HuH-7.5 (cell line): ENCODE measurements around the gene MBNL2.
"Not testable (repeated sequence)": the region's sequence is repeated elsewhere in the genome, so short reads cannot be mapped to it uniquely, and the experiment has no call there.

ENCODE experiments used
- DNase-seq: peaks from one replicate; pipeline ENCODE4 v3.0.0; 2011; ENCODE audit warnings: low spot score

Gene MBNL2

GRCh38 chr13:97348569-97349100 is 126.5 kb downstream of the MBNL2 start:
- DNase-seq = no peak

GRCh38 chr13:97352012-97352411 is 129.9 kb downstream of the MBNL2 start:
- DNase-seq = not testable (repeated sequence)

- no peak for DNase-seq
Measured at GRCh38 chr13:97352815-97353214, 130.7 kb downstream of the MBNL2 start.

DNA sequence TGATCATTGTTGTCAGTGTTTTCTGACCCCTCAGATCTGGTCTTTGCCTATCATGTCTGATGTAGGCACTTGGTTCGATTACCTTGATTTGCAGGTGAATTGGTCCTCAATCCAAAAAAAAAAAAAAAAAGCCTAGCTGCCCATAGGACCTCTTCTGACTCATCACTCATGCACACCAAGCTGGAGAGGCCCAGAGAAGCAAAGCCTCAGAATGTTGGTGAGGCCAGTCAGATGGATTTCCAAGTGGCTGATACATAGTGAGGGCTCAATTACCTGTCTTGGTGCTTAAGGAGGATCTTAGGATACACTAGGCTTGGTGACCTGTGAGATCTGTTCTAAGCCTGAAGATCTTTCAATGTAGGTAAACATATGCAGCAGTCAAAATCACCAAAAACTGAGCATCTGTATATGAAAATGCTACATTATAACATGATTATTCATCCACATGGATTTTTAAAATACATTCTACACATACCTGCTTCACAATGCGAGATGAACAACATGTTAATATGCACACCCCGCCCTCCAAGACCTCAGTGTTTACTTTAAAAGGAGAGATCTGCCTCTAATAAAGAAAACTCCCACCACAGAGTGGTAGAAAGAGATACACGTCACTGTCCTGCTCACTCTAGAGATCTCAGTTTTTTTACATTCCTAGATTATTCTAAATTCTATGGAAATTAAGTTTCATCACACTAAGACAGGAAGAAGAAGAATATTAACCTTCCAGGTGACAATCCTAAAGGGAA is 132.0 kb downstream of the MBNL2 start:
- no peak for DNase-seq

- DNase-seq = no peak
Measured at GRCh38 chr13:97354808-97355207, 132.7 kb downstream of the MBNL2 start.

DNA sequence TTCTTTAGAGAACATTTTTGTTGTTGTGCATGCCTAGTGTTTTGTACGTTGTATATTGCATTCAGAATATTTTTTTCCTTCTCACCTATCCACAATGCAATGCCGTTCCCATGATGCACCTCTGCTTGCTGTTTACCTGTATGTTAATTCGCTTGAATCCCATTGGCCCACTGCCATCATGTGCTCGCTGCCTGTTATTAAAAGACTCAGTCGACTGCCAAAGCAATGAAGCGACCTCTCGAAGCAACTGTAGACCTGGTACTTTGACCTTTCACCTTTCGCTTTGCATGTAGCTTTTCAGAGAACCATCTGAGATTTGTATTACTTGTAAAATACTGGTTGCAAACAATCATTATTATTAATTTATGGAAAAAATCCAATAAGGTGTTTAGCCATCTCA is 134.5 kb downstream of the MBNL2 start:
- DNase-seq = no peak

GRCh38 chr13:97359181-97360057 is 137.3 kb downstream of the MBNL2 start:
- peak; percentile 22 for DNase-seq

DNA sequence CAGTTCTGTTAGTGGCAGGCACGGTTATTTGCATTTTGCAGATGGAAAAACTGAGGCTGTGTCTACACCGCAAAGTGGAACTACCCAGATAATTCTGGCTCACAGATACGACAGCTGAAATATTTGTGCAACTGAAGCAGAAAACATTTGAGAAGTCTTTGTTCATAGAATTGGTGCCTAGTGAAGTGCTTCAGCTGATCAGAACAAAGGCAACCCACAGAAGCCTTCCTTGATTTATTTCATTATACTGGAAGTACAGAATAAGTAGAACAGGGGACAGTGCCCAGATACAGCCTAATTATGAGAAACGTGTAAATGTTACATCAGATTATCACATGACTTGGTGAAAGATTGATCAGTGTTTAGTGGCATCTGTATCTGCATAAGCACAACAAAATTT is 138.5 kb downstream of the MBNL2 start:
- no peak for DNase-seq

GRCh38 chr13:97364031-97364430 is 141.9 kb downstream of the MBNL2 start:
- DNase-seq = no peak

- no peak for DNase-seq
Measured at GRCh38 chr13:97364827-97365226, 142.7 kb downstream of the MBNL2 start.

DNA sequence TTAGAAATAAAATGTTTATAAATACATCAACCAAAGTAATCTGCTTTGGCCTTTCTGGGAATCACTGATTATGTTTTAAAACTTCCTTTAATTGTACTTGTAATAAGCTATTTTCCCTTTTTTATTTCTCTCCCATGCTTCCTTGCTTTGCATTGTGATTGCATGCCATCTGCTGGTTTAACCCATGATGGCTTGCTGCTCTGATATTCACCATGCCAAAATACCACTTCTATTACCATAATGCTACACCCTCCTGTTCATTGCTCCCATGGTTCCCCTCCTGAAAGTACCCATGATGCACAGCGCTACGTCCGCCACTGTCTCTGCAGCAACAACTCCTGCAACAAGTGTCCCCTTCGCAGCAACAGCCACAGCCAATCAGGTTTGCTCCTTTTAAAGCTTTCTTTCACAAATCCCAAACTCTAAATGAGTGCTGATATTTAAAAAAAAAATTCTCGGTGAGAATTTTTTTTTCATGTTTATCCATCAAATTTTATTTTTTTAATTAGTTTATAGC is 144.1 kb downstream of the MBNL2 start:
- no peak for DNase-seq

GRCh38 chr13:97367016-97367822 is 145.1 kb downstream of the MBNL2 start:
- DNase-seq = no peak

DNA sequence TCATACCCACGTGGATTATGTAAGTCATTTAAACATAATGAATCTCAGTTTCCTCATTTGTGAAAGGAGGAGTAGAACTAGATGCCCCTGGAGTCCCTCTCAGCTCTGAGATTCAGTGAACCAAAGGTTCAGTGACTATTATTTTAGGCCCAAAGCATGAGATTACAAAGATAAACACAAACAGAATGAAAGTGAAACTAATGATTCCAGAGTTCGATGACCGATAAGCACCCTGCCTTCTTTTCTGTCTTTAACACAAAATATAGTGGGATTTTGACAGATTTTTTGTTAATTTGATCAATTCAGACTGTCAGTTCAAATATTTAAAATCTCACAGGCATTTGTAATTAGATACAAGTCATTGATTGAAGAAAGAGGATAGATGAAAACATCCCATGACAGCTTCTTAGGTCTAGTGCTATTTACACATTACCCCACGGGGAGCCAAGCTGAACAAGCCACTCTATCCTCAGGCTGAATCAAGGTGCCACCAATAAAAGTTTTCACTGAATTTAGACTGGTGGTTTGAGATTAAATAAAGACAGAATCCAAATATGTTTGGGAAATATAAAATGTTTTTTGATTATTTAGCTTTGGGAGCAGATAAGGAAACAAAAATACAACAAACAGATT is 147.2 kb downstream of the MBNL2 start:
- DNase-seq = no peak

- DNase-seq = no peak
Measured at GRCh38 chr13:97371486-97372109, 149.5 kb downstream of the MBNL2 start.

- DNase-seq = no peak
Measured at GRCh38 chr13:97372936-97373335, 150.8 kb downstream of the MBNL2 start.

GRCh38 chr13:97373787-97374186 is 151.7 kb downstream of the MBNL2 start:
- DNase-seq = no peak

DNA sequence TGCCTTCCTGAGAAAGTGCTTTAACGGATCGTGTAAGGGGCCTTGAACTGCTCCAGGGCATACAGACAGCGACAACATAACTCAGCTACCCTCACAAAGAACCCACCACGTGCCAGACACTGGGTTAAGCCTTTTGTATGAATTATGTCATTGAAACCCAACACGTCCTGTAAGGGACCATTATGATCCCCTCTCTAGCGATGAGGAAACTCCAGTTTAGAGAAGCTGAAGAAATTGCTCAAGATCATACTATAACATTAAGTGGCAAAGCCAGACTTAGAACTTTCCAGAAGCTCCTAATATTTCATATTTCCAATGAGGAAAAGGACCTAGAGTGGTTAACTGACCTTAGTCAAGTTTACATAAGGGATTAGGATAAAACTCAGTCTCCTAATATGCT is 154.8 kb downstream of the MBNL2 start:
- DNase-seq = no peak

GRCh38 chr13:97379386-97379785 is 157.3 kb downstream of the MBNL2 start:
- DNase-seq = no peak

DNA sequence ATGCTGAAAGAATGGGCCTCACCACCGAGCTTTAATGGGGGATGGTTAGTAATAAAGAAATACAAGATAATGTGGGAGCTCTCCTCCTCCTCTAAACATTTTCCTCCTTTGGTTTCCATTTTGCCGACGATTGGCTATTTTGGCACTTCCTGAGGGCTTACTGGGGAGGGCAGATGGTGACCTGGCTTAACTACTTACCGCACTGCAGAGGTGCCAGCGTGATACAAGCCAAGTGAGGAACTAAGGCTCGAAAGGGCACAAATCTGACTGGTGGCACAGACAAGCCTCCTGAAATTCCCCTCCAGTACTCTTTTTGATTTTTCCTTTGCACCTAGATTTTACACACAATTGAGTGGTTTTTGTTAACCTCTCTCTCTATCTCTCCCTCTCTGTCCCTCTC is 158.6 kb downstream of the MBNL2 start:
- DNase-seq = no peak

DNA sequence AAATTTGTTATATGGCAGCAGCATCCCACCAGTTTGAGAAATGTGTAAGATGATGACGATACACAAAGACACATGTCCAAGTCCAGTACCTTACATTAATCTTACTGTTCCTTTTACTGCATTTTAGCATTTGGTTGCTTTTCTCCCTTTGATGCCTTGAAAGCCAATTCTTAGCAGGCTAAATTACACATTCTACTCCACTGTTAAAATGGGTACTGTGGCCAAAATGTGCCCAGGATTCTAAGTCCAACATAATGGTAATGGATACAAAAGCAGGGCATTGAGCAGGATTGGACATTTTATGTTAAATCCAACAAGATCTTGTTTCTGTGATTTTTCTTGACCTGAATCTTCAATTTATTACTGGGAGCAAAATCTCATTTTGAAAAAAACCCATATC is 159.1 kb downstream of the MBNL2 start:
- DNase-seq = no peak

GRCh38 chr13:97382276-97382675 is 160.1 kb downstream of the MBNL2 start:
- no peak for DNase-seq
